Thyroid gland (tissue), 4 donors: ENCODE data around the gene CCDC184.

Experiments used
- CTCF ChIP-seq, 6 experiments: fragments of 200-600 bp in 3 of 6; fragments of 450-650 bp in 3 of 6; sonication (generic) in 3 of 6; IDR thresholded peaks; one replicate each; pipeline ENCODE4 v1.5.1; 2016 to 2019; ENCODE audit warnings: antibody characterized with exemption in 6 of 6, mild to moderate bottlenecking in 2 of 6, inconsistent platforms in 1 of 6, moderate library complexity in 1 of 6
- POLR2A ChIP-seq, 2 donors: fragments of 450-650 bp; IDR thresholded peaks; one replicate each; pipeline ENCODE4 v1.6.1; 2017; ENCODE audit warnings: antibody characterized with exemption in 2 of 2, mild to moderate bottlenecking in 2 of 2, moderate library complexity in 1 of 2

GRCh38 chr12:48202766-48203165, 19.3 kb downstream of the CCDC184 start:
- no peak for TF ChIP-seq CTCF (IDR thresholded peaks at IDR 0.05)
- no peak for TF ChIP-seq POLR2A (IDR thresholded peaks at IDR 0.05)
